NCI-H1436 (cell line): ENCODE data around the gene TAGLN.

ENCODE experiments used
- DNase-seq: peaks from one replicate; lab custom pipeline; 2025; lab: John Stamatoyannopoulos, UW

TAGLN gene

GRCh38 chr11:117214404-117215110, 15.4 kb downstream of the TAGLN start:
- DNase-seq = no peak

- no peak for DNase-seq
Observed at GRCh38 chr11:117217141-117218084, 18.2 kb downstream of the TAGLN start.

- DNase-seq = no peak
Observed at GRCh38 chr11:117218133-117218915, 19.2 kb downstream of the TAGLN start.

DNA sequence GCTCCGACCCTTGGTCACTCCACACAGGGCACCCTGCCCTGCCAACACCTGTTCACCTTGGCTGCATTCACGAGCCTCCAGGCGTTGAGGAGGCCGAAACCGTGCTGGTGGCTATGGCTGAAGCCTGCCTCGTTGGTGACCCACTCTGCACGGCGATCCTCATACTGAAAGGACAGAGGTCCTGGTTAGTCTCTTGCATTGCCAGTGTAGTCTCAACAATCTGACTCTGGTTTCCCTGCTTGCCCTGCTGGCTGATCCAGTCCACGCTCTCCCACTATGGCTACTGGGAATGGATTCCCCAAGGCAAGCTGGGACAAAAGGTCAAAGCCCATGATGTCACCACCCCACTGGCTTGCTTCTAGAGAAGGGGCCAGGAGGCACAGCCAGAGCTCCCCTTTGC, 19.8 kb downstream of the TAGLN start:
- DNase-seq = no peak

DNA sequence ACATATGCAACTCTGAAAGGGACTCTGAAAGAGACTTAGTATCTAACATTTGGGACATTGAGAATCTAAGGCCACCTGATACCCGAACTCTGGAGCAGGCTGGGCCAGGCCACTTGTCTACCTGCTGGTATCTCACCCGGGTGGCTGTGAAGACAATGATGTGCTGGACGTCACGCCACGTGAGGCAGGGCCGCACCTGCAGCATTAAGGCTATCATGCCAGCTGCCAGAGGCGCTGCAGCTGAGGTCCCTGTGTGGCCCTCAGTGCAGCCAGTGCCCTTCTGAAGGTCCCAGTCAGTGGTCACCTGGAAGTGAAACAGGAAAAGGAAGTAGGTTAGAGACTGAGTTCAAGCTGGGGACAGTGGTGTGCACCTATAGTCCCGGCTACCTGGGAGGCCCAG, 20.3 kb downstream of the TAGLN start:
- no peak for DNase-seq

GRCh38 chr11:117219995-117220394, 20.8 kb downstream of the TAGLN start:
- no peak for DNase-seq

DNA sequence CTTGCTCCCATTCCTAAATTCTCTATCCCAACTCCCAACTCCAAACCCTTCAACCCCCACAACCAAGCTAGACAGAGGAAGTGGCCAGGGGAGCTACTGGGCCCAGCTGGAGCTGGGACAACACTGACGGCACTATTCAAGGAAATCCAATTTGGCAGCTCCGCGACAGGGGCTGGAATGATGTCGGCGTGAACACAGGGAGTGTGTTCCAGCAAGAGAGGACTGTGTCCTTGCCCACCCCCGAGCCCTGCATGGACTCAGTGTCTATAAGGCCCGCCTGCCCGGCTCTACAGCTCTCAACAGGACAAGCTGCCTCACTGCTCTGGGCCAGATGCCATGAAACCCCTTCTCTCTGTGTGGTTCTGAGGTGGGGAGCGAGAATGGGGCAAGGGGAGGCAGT, 21.4 kb downstream of the TAGLN start:
- DNase-seq = no peak

DNA sequence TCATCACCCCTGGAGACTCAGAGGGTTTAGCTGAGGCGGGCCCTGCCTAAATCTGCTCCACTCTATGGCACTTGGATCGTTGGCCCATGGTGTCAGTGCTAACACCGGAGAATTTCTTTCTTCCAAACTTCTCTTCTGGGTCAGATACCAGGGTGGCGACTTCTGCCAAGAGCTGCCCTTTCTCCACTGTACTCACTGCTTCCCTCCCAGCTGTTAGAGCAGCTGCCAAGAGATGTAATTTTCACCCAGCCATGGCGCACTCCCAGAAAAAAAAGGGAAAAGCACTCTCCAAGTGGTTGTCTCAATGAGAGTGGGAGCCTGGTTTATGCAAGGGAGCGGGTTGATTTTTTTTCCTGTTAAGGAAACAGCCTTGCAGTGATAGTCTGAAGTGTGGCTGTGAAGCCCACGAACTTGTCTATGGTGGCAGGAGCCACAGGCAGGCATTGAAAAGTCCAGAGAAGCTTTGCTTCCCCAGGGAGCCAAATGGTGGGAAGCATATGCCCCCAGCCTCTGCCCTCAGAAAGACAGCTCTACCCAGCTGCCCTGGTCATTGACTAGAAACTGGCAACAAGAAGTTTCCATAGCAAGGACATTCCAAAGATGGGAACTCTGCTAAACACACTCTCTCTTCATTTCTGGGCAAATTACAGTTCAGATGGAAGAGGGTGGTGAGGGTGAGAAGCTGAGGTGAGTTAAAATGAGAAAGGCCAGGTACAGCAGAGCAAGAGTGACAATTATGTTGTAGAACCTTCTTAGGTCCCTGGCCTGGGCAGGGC, 22.0 kb downstream of the TAGLN start:
- no peak for DNase-seq

DNA sequence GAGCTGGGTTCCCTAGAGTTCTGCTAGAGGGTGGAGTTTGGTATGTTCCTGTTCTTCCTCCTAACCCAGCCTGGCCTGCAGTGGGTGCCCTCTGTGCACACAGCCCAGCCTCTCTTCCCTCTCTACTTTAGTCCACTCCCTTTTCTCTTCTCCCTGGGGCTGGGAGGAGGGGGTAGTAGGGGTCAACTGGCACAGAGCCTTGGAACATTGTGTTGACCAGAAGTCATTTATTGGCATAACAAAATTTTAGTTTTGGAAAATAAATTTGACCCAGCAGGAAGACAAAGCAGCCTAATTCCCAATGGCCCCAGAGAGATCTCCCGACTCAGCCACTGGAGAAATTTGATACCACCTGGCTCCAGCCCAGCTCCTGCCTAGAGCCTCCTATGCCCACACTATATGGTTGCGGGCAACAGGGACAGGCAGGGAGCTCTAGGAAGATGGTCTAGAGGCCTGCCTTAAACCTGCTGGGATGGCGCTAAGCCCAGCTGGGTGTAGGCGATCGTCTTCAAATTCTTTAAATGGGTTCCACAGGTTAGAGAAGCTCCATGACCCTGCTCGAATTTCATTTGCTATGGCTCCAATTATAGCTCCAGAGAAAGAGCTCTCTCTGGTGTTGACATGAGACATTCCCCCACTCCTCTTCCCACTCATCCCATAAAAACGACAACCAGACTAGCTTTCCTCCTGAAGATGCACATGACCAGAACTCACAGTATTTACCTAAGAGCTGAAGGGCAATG, 22.8 kb downstream of the TAGLN start:
- peak; percentile 41 for DNase-seq

DNA sequence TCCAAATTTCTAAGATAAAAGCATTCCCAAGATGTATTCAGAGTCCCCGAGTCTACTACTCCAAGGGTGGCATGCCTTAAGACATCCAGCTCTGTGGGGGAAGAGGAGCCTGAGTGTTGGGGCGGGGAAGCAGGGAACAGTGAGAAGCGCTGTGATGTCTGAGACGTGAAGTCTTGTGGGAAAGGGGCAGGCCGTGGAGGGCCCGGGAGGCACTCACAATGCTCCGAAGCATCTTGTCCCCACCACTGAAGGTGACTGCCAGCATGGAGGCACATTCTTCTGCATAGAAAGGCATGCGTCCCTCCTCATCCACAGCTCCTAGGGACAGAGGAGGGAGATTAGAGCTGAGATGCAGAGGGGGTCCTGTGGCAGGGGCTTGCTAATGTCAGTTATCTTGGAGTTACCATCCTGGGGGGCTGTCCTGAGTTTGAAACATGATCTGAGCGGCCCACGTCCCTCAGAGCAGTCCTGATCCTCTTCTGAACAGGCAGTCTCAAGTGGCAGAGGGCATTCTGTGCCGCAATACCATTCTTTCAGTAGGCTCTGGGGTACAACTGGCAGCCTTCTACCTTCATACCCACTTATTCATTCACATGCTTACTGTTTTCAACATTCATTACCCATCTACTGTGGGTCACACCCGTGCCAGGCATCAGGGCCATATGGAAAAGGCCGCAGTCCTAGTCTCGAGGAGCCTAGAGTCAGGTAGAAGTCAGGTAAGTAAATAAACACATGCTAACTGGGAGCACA, 24.0 kb downstream of the TAGLN start:
- no peak for DNase-seq

- no peak for DNase-seq
Observed at GRCh38 chr11:117223741-117224689, 24.8 kb downstream of the TAGLN start.

- DNase-seq = no peak
Observed at GRCh38 chr11:117225553-117226170, 26.5 kb downstream of the TAGLN start.

DNA sequence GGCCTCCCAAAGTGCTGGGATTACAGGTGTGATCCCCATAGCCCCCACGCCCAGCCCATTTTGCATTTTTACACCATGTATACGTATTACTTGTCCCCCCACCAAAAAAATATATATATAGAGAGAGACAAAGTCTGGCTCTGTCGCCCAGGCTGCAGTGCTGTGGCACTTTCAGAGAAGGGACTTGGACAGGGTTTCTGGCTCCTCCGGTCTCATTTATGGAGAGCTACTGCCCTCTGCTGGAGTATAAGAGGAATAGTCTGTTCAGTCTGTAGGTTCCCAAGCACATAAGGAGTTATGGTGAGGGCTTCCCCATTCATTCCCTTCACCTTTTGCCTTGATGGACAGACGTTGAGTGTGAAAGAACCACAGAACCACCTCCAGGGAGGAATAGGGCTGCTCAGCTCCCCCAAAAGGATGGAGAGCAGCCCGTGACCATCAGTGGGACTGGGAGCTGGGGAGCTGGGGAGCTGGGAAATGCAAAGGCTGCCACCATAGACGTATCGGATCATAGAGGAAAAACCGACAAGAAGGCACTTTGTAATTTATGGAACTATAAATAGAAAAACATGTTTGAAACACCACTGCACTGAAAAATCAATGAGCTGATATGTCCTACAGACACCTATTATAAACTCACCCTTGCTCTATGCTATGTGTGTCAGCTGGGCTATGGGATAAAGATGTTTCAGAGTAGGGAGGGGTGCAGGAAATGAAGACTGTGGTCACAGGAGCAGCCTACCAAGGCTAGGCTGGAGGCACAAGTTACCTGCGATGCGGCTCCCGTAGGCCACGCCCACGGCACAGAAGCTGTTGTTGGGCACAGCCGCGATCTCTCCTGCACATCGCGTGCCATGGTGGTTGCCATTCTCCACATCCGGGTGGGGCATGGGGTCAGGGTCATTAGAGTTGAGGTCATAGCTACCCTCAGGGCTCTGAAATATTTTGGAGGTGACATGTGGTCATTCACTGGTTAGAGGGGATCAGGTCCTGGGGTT, 27.5 kb downstream of the TAGLN start:
- DNase-seq = peak; percentile 47

DNA sequence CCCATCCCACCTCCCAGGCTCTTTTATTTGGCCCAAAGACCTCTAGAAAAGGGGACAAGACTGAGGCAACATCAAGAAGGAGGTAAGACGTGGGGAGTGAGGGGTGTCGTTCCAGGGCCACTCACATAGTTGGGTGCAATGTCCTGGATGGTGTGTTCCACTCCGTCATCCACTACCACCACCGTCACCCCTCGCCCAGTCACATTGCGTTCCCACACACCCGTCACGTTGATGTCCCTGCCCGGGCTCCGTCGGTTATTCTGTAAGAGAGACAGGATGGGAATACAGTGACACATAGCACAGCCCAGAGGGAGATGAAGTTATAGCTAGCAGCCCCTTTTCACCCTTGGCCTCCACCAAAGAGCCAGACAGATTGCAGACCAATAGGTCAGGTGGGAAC, 28.9 kb downstream of the TAGLN start:
- no peak for DNase-seq

GRCh38 chr11:117229411-117229810, 30.2 kb downstream of the TAGLN start:
- DNase-seq = no peak

DNA sequence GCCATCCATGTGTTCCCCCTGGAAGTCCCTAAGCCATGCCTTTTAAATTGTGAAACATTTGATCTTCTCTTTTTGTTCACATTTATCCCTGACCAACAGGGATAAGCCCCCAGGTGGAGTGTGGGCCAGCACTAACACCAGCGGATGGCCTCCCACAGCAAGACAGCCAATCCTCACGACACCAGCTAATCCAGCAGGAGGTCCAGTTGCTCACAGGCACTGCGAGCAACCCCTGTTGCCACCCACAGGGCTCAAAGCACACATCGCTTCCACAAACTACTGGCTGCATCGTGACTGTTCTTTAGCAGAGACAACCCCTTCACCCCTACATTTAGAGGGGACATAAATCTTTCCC, 30.7 kb downstream of the TAGLN start:
- no peak for DNase-seq

DNA sequence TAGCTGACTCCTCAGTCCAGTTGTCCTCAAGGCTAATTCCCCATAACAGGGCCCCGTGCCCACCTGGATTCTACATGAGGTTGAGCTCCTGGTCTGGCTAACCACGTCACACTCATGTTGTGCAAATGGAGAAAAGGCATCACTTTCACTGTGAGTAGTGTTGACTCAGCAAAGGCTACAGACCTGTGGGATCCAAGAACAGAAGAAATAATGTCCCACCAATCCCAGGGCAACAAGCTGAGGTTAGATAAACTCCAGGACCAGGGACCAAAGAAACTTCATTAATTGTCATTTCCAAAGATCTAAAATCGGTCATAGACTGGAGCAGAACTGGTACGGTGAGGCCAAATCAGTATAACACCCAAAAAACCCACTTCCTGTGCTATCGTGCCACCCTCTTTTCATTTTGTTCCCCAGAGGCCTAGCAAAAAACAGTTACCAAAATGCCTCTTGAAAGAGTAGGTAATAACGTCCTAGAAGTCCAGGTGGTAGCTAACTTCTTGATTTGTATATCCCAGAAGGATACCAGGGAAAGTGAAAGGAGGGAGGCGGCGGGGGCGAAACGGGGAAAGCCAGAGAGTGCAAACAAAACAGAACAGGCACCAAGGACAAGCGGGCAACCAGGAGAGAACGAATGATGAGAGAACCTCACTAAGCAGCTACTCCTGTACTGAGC, 31.3 kb downstream of the TAGLN start:
- DNase-seq = no peak
